GM19395 (cell line): Measurements from ENCODE around the gene MOCS2.

ENCODE experiments used
- ATAC-seq: cut with Tn5 transposase; IDR thresholded peaks from one replicate; pipeline ENCODE4 v1.9.1; 2021; ENCODE audit warnings: mild to moderate bottlenecking, moderate library complexity; ENCODE audit not compliant: unreplicated experiment

Gene MOCS2

GRCh38 chr5:53055365-53055764 is 54.2 kb downstream of the MOCS2 start:
- ATAC-seq = no peak

GRCh38 chr5:53053364-53053763 is 56.2 kb downstream of the MOCS2 start:
- no peak for ATAC-seq

- no peak for ATAC-seq
Observed at GRCh38 chr5:53052499-53052898, 57.1 kb downstream of the MOCS2 start.

GRCh38 chr5:53048248-53048647 is 61.3 kb downstream of the MOCS2 start:
- ATAC-seq = no peak
